ENCODE data around the gene LYVE1. TPM values are rescaled to one million over a fixed set of nuclear protein-coding genes. Genes with fewer than 3 reads are reported as not detected.

LYVE1 gene
- polyA plus RNA-seq, 1 of the 3 experiments (the other 2 are of a cell fraction), result not detected

DNA sequence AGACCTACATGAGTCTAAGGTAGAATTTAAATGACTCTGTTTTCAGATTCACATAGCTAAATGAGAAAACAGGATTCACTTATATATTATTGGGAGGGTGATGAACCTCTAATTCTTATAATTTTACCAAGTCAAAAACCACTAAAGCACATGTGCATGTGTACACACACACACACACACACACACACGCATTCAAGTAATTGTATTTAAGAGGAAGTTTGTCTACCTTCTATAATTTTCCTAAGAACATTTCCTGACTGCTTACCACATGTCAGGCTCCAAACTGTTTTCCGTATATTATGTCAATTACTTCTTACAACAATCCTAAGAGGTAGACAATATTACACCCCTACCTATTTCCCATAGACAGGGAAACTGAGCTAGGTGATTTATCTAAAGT, 34.1 kb downstream of the LYVE1 start:
- WGBS (ENCODE audit: low lambda C conversion rate), result 94% methylated on average over 2 of the region's 2 CpGs

More for the DNA sequence above, 34.1 kb downstream of the LYVE1 start:
- H2AFZ ChIP-seq (ENCODE audit: low read depth), result no peak overlapping the region
- no peaks in the 10 kb centered on the region for H3K9me2 ChIP-seq
- H3K9ac ChIP-seq, result no peak overlapping the region
- POLR2A ChIA-PET, result no interaction called here
- H3K79me2 ChIP-seq (ENCODE audit: insufficient read depth), result peaks cover 24% of the 10 kb centered on the region; the same call in 1 of the 2 replicates
- peaks cover 33 to 34% of the 10 kb centered on the region in 2 experiments for H3K36me3 ChIP-seq (replicated peaks in 1 of 2; ENCODE audit: control insufficient read depth in 1 of 2, insufficient read depth in 2 of 2, low read length in 1 of 2)
- peaks cover 0 to 14% of the 10 kb centered on the region in 2 experiments; a peak in 2 of 4 replicates for H3K4me1 ChIP-seq (ENCODE audit: control insufficient read depth in 1 of 2, insufficient read depth in 2 of 2, low read depth in 1 of 2, low read length in 1 of 2)
- H4K20me1 ChIP-seq (ENCODE audit: insufficient read depth), result no peaks in the 10 kb centered on the region
- no peak overlapping the region for H3K4me3 ChIP-seq (ENCODE audit: low read depth in 2 of 2, low read length in 1 of 2)
- CTCF ChIA-PET, result interaction anchor here (0.6 to 1.5 kb wide), 5 partner anchors 80 to 231 kb away, joined by 3 to 4 read pairs (median 3); partner anchors contain the start of gene ADM
- DNase-seq, result no peak
- no peak overlapping the region for H3K4me2 ChIP-seq
- no peak overlapping the region for H3K27ac ChIP-seq (ENCODE audit: low read depth in 2 of 2, low read length in 1 of 2)
- no peaks in the 10 kb centered on the region for H3F3A ChIP-seq (replicated peaks; ENCODE audit: insufficient read depth)
- no peaks in the 10 kb centered on the region for H3K9me3 ChIP-seq
- TF ChIP-seq, protein P1, sequence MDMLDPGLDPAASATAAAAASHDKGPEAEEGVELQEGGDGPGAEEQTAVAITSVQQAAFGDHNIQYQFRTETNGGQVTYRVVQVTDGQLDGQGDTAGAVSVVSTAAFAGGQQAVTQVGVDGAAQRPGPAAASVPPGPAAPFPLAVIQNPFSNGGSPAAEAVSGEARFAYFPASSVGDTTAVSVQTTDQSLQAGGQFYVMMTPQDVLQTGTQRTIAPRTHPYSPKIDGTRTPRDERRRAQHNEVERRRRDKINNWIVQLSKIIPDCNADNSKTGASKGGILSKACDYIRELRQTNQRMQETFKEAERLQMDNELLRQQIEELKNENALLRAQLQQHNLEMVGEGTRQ (IDR thresholded peaks at IDR 0.05; ENCODE audit: borderline replicate concordance, low read depth, low read length), result no peak
- TF ChIP-seq MXI1 (IDR thresholded peaks at IDR 0.05; ENCODE audit: low read depth, low read length) (no peak), TEAD4 (IDR thresholded peaks at IDR 0.05; ENCODE audit: borderline replicate concordance, insufficient read depth) (no peak), FOXM1 (IDR thresholded peaks at IDR 0.05; ENCODE audit: low read depth) (no peak), TCF12 (IDR thresholded peaks at IDR 0.05) (no peak), JUND (IDR thresholded peaks at IDR 0.05) (no peak), SMC3 (IDR thresholded peaks at IDR 0.05; ENCODE audit: low read depth, low read length) (no peak), GATA2 (CRISPR knock-in tag; IDR thresholded peaks at IDR 0.05) (no peak), CHD2 (IDR thresholded peaks at IDR 0.05; ENCODE audit: low read length, partially characterized antibody) (no peak), MEF2A (IDR thresholded peaks at IDR 0.05; ENCODE audit: borderline replicate concordance, low read depth) (no peak), USF1 (IDR thresholded peaks at IDR 0.05; ENCODE audit: borderline replicate concordance, low read depth) (no peak), REST (IDR thresholded peaks at IDR 0.05; ENCODE audit: low read depth, low read length) (no peak), YY1 (IDR thresholded peaks at IDR 0.05; ENCODE audit: low read depth) (no peak)
- H3K27me3 ChIP-seq (ENCODE audit: insufficient read depth), result no peaks in the 10 kb centered on the region
